Stimulated activated CD8-positive, alpha-beta memory T cell treated with anti-CD3 and anti-CD28 coated beads, Interleukin-15, amount 100 ng/mL, for 48 hours (primary cell): ENCODE measurements around the gene MIP.
"Not testable (repeated sequence)": the region's sequence is repeated elsewhere in the genome, so short reads cannot be mapped to it uniquely, and the experiment has no call there.

ENCODE experiments used
- DNase-seq, 2 donors: peaks; one replicate each; pipeline ENCODE4 v3.0.0-alpha.2; 2020; ENCODE audit warnings: low read depth in 2 of 2

The MIP gene

DNA sequence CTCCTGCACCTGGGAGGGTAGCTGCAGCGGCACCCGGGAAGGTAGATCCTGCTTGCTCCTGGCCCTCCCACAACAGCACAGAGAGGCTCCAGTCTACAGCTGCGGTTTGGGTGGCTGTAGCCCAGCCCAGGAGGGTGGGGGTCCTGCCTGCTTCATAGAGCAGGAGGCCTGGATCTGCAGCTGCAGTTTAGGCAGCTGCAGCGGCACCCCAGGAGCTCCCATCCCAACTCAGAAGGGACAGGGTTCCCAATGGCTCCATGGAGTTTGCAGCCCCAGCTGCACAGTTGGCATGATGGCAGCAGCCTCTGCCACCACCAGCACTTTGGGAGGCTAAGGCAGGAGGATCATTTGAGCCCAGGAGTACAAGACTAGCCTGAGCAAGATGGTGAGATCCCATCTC is 43.7 kb downstream of the MIP start:
- no peak for DNase-seq

DNA sequence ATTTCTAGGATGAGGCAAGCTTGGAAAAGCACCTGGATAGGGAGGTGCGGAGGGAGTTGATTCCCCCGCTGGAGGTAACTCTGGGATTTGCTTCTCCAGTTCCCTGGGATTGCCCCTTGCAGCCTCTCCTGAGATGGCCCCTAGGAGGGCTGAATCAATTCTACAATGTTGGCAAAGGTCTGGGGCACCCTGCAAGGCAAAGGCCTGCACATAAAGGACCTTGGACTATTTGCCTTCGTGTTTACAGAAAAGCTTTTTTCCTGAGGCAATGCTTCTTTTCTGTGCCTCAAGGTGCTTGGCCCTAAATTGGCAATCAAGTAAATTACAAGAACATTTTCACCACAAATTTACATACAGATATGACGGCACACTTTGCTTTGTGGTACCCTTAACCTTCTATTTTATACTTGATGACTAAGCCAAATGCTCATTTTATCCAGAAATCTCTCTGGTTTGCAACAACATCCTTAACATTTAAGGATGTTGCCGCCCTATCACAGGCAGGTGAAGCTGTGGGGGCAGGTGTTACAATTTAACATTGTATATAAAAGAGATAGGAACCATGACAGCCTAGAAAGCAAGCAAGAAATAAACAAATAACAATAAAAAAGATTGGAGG is 45.5 kb downstream of the MIP start:
- no peak for DNase-seq

DNA sequence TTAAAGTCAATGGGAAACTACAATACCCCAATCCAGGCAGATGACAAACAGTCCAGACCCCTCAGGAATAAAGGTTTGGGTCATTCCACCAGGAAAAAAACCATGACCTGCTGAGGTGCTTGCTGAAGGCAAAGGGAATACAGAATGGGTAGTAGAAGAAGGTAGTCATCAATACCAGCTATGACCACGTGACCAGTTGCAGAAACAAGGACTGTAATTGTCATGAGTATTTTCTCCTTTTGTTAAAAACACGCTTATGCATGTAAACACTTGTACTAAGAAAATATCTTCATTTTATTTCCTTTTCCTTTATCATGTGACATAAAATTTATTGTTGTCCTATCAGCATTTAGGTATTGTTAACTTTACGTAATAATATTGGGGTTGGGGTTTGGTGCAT is 50.2 kb downstream of the MIP start:
- DNase-seq = not testable (repeated sequence)

DNA sequence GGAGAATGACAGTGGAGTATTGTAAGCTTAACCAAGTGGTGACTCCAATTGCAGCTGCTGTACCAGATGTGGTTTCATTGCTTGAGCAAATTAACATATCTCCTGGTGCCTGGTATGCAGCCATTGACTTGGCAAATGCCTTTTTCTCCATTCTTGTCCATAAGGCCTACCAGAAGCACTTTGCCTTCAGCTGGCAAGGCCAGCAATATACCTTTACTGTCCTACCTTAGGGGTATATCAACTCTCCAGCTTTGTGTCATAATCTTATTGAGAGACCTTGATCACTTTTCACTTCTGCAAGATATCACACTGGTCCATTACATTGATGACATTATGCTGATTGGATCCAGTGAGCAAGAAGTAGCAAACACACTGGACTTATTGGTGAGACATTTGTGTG is 52.8 kb downstream of the MIP start:
- DNase-seq = not testable (repeated sequence)

DNA sequence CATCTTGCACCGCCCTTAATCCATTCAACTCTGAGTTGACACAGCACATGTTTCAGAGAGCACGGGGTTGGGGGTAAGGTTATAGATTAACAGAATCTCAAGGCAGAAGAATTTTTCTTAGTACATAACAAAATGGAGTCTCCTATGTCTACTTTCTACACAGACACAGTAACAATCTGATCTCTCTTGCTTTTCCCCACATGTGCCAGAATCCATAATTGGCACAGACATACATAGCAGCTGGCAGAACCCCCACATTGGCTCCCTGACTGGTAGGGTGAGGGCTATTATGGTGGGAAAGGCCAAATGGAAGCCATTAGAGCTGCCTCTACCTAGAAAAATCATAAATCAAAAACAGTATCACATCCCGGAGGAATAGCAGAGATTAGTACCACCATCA is 53.3 kb downstream of the MIP start:
- not testable (repeated sequence) for DNase-seq
